Measurements from ENCODE around the gene POLR3B. TPM values are rescaled to one million over a fixed set of nuclear protein-coding genes. Genes with fewer than 3 reads are reported as not detected.

POLR3B gene
- total and polyA plus RNA-seq, 2 of the 8 experiments (the other 6 are each of a cell fraction or from before 2014, with no cell fraction given) = 5.0 to 13.2 TPM

DNA sequence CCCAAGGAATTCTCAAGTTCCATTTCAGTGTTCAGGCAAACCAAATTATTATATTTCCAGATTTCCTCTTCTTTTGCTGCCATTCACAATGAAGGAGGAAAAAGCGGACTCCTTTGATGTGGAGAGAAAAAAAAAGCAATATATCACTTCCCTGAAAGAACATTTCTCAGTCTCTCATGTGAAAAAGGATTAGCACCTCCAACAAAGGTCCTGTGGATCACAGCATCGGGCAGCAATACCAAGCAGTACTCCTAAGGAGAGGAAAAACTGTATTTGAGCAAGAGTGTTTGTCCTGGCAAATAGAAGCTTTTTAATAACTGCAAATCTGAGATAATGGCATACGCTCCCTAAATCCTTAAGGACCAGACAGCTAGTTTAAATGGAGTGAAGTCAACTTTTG, 131.3 kb downstream of the POLR3B start:
- Histone ChIP-seq H4K8ac (ENCODE audit: extremely low read depth, insufficient read depth, low read length) (no peak overlapping the region), H2BK12ac (ENCODE audit: low read depth, low read length) (no peak overlapping the region), H2BK15ac (ENCODE audit: low read length) (no peak overlapping the region), H3K79me2 (ENCODE audit: control insufficient read depth in 1 of 2, insufficient read depth in 2 of 2, low read length in 2 of 2) (no peaks in the 10 kb centered on the region), H4K5ac (ENCODE audit: insufficient read length, low read depth, low read length) (no peak overlapping the region), H3K4ac (replicated peaks; ENCODE audit: insufficient read length, low read depth, low read length) (no peak overlapping the region), H2AFZ (ENCODE audit: low read length) (no peak overlapping the region), H3K4me3 (ENCODE audit: extremely low read depth in 1 of 4, insufficient read depth in 2 of 4, low read depth in 3 of 4, low read length in 4 of 4) (no peak overlapping the region), H4K91ac (replicated peaks; ENCODE audit: insufficient read length, low read length) (no peak overlapping the region), H3K23ac (ENCODE audit: insufficient read length) (no peak overlapping the region), H2BK5ac (ENCODE audit: low read depth, low read length) (no peak overlapping the region), H2BK20ac (ENCODE audit: low read length) (no peak overlapping the region), H3K79me1 (ENCODE audit: low read depth, low read length) (no peaks in the 10 kb centered on the region), H3K9me3 (ENCODE audit: insufficient read depth in 2 of 2, low read depth in 1 of 2, low read length in 1 of 2) (no peaks in the 10 kb centered on the region), H3K9ac (replicated peaks in 1 of 4; ENCODE audit: extremely low read depth in 1 of 4, low read depth in 3 of 4, low read length in 3 of 4) (no peak overlapping the region), H2BK120ac (replicated peaks; ENCODE audit: low read depth, low read length) (no peak overlapping the region), H3K4me1 (replicated peaks in 1 of 4; ENCODE audit: control insufficient read depth in 3 of 4, insufficient read depth in 4 of 4, low read length in 3 of 4) (peaks cover 0 to 4% (median 0%) of the 10 kb centered on the region in 4 experiments; a peak in 3 of 7 replicates), H3K18ac (ENCODE audit: extremely low read depth, low read length) (no peak overlapping the region), H3K36me3 (ENCODE audit: control insufficient read depth in 2 of 4, insufficient read depth in 4 of 4, low read length in 3 of 4) (no peaks in the 10 kb centered on the region), H3K27ac (ENCODE audit: low read depth, low read length) (no peak overlapping the region), H3K56ac (replicated peaks; ENCODE audit: insufficient read length, low read depth, low read length) (no peak overlapping the region), H3K14ac (ENCODE audit: insufficient read length) (no peak overlapping the region), H2AK5ac (ENCODE audit: low read depth, low read length) (no peak overlapping the region), H3K4me2 (ENCODE audit: insufficient read depth in 1 of 2, low read depth in 2 of 2, low read length in 2 of 2) (no peak overlapping the region), H3K23me2 (ENCODE audit: low read depth, low read length) (no peaks in the 10 kb centered on the region), H3K27me3 (replicated peaks in 1 of 4; ENCODE audit: control insufficient read depth in 3 of 4, extremely low read depth in 1 of 4, insufficient read depth in 3 of 4, low read length in 3 of 4) (no peaks in the 10 kb centered on the region), H4K20me1 (replicated peaks in 1 of 2; ENCODE audit: control insufficient read depth in 1 of 2, insufficient read depth in 2 of 2, low read length in 2 of 2) (no peaks in the 10 kb centered on the region)
- CTCF ChIA-PET (ENCODE audit: partially characterized antibody) = interaction anchor here (2.1 kb wide), 1 partner anchor 430 kb away, joined by 9 read pairs; no protein-coding TSS in a partner anchor
- FAIRE-seq = no peak
- WGBS, 2 experiments (ENCODE audit: extremely low coverage in 1 of 2, insufficient coverage in 1 of 2, insufficient read length in 1 of 2, insufficient replicate concordance in 2 of 2, low coverage in 1 of 2, low lambda C conversion rate in 2 of 2, missing lambda C conversion rate in 1 of 2) = 81% methylated on average over 3 of the region's 3 CpGs; no CpG with 5 or more reads in 1 of the 2 experiments
- no peak for DNase-seq (ENCODE audit: low read depth in 1 of 2, low spot score in 2 of 2)
- POLR2A ChIA-PET (ENCODE audit: partially characterized antibody) = interaction anchor here (1.2 kb wide), 1 partner anchor 10 kb away, joined by 3 read pairs; no protein-coding TSS in a partner anchor
- TF ChIP-seq POU5F1 (IDR thresholded peaks at IDR 0.05; ENCODE audit: low read depth, low read length) (no peak), TCF12 (IDR thresholded peaks at IDR 0.05; ENCODE audit: low read depth, low read length) (no peak), EGR1 (IDR thresholded peaks at IDR 0.05; ENCODE audit: borderline replicate concordance, low read depth, low read length) (no peak), JUND (IDR thresholded peaks at IDR 0.05; ENCODE audit: low read length) (no peak), KDM1A (IDR thresholded peaks at IDR 0.05; ENCODE audit: borderline replicate concordance, low read length) (no peak), SIX5 (IDR thresholded peaks at IDR 0.05; ENCODE audit: low read depth, low read length) (no peak), GABPA (IDR thresholded peaks at IDR 0.05; ENCODE audit: borderline replicate concordance, insufficient read depth, low read length) (no peak), RNF2 (IDR thresholded peaks at IDR 0.05; ENCODE audit: borderline replicate concordance, low read depth, low read length, missing control alignments, poor library complexity, severe bottlenecking) (no peak), TAF1 (IDR thresholded peaks at IDR 0.05; ENCODE audit: low read depth, low read length) (no peak), SIN3A (conservative IDR thresholded peaks at IDR 0.05 in 1 of 2, IDR thresholded peaks at IDR 0.05 in 1 of 2; ENCODE audit: low read depth in 1 of 2, low read length in 2 of 2) (no peak), NANOG (IDR thresholded peaks at IDR 0.05; ENCODE audit: insufficient read depth, low read depth, low read length, poor library complexity, severe bottlenecking) (no peak), KDM4A (IDR thresholded peaks at IDR 0.05; ENCODE audit: low read depth, low read length, severe bottlenecking) (no peak), JUN (IDR thresholded peaks at IDR 0.05; ENCODE audit: low read depth, low read length) (no peak), SRF (IDR thresholded peaks at IDR 0.05; ENCODE audit: low read depth, low read length) (no peak)

Measured in H1 (cell line).